ENCODE measurements around the gene TCEA2.

TCEA2 gene

DNA sequence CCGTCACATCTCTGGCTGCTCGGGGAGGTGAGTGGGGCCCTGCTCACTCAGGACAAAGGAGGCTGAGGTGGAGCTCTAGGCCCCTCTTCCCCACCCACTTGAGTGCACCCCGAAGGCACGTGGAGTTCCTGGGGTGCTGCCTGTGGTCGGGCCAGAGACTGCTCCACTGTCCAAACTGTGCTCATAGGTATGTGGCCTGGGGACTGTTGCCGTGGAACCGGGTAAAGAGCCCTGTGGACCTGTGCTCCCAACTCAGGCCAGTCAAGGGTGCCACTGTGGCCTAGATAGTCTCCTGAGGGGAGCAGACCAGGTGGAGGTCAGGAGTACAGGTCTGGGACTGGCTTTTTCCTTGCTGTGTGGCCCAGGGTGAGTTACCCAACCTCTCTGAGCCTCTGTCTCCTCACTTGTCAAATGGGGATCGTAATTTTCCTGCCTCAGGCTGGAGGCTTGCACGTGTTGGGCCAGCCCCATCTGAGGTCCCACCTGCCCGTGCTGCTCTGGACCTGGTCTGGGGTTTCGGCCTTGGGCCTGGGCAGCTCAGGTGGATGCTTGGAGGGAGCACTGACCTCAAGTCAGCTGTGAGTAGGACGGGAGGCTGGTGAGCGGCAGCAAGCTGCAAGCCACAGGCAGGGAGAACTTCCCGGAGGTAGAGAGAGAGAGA lies 56.8 kb downstream of the TCEA2 start:
- DNase-seq: no peak

DNA sequence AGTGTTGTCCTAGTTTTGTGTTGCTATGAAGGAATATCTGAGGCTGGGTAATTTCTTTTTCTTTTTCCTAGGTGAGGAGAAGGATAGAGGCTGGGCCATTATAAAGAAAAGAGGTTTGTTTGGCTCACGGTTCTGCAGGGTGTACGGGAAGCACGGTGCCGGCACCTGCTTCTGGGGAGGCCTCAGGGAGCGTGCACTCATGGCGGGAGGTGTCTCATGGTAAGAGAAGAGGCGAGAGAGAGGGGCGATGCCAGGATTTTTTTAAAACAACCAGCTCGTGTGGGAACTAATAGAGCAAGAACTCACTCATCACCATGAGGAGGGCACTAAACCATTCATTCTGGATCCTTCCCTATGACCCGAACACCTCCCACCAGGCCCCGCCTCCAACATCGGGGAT lies 58.6 kb downstream of the TCEA2 start:
- DNase-seq: no peak

Data from hypothalamus (tissue), 51 donors.